Measurements from ENCODE around the gene TGFB1.
"Not testable (repeated sequence)": the region's sequence is repeated elsewhere in the genome, so short reads cannot be mapped to it uniquely, and the experiment has no call there.

The TGFB1 gene

DNA sequence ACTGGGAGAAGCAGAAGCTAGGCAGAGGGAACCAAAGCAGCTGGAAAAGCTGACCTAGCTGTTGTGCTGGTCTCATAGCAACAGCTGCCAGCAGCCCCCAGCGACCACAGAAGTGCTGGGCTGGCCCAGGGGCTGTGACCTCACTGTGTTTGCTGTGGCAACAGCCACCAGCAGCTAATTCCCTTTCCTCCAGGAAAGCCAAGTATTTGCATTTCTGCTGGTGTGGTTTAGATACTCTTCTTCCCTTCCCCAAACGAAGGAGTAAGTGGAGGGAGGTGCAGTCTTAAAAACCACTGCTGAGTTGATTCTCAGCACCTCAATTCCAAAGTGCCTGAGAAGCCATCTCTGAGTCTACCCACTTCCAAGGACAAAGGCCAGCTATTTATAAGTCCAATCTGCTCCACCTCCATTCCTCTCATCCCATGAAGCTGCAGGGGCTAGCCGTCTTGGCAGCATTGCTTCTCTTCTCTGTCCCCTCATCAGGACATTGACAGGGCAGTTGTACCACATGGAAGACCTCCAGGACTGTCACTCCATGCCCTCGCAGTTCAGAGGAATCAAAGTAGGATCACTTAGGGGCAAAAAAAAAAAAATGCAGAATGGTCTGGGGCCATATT lies 55.3 kb downstream of the TGFB1 start:
- no peak for DNase-seq

GRCh38 chr19:41297628-41298347 lies 55.9 kb downstream of the TGFB1 start:
- no peak for DNase-seq

- no peak for DNase-seq
These were observed 57.3 kb downstream of the TGFB1 start for GRCh38 chr19:41296433-41296871.

GRCh38 chr19:41295499-41295898 lies 58.2 kb downstream of the TGFB1 start:
- DNase-seq: no peak

DNA sequence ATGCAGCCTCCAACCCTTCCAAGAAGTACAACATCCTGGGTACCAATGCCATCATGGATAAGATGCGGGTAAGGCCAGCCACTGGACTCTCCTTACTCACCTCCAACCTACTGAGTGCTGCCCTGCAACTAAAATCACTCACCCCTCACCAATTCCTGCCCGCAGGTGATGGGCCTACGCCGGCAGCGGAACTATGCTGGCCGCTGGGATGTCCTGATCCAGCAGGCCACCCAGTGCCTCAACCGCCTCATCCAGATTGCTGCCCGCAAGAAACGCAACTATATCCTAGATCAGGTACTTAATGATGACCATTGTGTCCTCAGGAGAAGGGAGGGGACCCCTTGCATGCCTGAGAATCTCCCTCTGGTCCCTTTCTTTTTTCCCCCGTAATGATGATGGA lies 59.3 kb downstream of the TGFB1 start:
- no peak for DNase-seq

DNA sequence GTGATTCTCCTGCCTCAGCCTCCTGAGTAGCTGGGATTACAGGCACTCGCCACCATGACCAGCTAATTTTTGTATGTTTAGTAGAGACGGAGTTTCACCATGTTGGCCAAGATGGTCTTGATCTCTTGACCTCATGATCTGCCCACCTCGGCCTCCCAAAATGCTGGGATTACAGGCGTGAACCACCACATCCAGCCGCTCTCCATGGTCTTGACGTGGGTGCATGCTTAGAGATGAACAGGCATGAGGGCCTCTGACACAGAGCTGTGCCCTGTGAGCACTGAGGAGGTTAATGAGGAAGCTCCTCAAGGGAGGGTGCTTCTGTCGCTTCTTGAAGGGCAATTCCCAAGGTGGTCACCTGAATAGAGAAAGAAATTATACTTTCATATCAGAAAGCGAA lies 63.9 kb downstream of the TGFB1 start:
- DNase-seq: not testable (repeated sequence)

DNA sequence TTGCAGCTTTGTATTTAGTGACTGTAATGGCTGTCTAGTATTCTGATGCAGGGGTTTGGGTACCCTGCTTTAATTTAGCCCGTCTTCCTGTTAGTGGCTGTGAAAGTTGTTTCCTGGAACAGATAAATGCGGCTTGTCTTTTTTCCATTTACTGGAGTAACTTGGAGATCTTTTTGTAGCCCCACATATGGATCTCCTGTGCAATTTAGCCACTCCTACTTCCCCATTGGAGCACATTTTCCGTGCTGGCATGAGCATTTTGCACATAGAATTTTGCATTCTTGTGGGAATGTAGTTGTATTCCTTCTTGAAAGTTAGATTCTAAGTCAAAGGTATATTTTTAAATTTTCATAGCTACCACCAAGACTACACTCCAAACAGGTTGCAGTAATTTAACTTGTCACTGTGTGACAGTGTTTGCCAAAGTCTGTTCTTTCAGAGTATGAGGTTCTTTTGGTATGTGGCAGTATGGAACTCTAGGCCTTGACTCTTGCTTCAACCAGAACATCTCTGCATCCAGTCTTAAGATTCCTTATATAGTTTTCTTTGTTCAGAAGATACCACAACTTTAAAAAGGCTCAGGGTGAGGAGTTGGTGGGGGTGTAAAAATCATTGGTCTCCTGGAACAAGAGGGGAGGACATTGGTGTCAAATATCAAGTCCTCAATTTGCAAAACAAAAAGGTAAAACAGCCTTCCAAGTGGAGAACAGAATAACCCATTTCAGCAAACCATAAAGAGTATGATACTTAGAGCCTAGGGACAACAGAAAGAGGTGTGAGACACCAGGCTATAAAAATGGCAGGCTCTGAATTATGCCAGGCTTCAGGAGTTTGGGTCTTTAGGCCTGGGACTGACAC lies 64.8 kb downstream of the TGFB1 start:
- no peak for DNase-seq
